ENCODE results near the gene CCDC85C. TPM values are rescaled to one million over a fixed set of nuclear protein-coding genes. Genes with fewer than 3 reads are reported as not detected.

CCDC85C gene
- total RNA-seq (10 to 100 TPM in 1 of 2 donors, 1 to 10 TPM in 1; 7.1 to 12.1 TPM), polyA plus RNA-seq (10 to 100 TPM in 1 of 2 donors, 1 to 10 TPM in 1; 4.0 to 23.9 TPM)

DNA sequence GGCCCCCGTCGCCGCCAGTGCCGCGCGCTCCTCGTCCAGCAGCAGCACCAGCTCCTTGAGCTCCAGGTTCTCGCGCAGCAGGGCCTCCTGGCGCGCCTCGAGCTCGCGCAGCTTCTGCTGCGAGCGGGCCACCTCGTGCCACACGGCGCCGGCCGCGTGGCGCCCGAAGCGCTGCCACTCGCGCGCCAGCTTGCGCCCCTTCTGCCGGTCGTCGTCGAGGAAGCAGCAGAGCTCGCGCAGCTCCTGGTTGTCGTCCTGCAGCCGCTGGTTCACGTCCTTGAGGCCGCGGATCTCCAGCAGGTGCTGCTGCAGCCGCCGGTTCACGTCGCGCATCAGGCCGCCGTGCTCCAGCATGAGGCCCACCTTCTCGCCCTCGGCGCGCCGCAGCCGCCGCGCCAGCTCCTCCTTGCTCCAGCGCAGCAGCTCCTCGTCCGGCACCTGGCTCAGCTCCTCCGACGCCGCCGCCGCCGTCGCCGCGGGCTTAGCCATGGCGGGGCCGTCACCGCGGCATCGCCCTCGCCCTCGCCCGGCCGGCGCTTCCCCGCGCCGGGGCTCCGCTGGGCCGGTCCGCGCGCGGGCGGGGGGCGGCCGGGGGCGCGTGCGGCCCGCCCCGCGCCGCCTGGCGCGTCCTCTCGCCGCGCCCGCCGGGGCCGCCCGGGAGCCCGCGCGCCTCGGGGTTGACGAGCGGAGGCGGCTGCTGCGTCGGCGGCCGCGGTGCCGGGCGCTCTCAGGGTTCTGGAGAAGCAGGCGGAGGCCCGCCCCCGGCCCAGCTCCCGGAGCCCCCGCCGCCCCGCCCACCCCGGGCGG is at the start of gene CCDC85C:
Gene CCDC85C, minus strand, starts transcription at position 737 of the 807 bp plus-strand sequence. Its CDS starts 248 bp downstream, at position 489.
- Histone ChIP-seq H3K9ac (ENCODE audit: low read depth in 1 of 2, low read length in 2 of 2) (peak within 1 kb of the TSS; percentile 76 to 98), H3K27ac (ENCODE audit: low read depth in 1 of 2, low read length in 2 of 2) (peak within 1 kb of the TSS; percentile 97 to 98), H3K36me3 (ENCODE audit: control insufficient read depth in 4 of 4, insufficient read depth in 3 of 4, low read depth in 1 of 4, low read length in 3 of 4) (no peaks in the 10 kb centered on the region), H3K27me3 (ENCODE audit: control insufficient read depth in 4 of 4, insufficient read depth in 4 of 4, low read length in 3 of 4) (no peaks in the 10 kb centered on the region), H3K9me3 (ENCODE audit: control insufficient read depth in 4 of 4, low read length in 3 of 4) (no peaks in the 10 kb centered on the region), H3K4me3 (ENCODE audit: low read depth in 1 of 3, low read length in 3 of 3) (peak within 1 kb of the TSS; percentile 61 to 87 (median 76)), H3K4me1 (ENCODE audit: control insufficient read depth in 4 of 4, insufficient read depth in 4 of 4, low read length in 3 of 4) (peaks cover 23 to 49% (median 31%) of the 10 kb centered on the region in 4 donors)
- TF ChIP-seq, protein P1, sequence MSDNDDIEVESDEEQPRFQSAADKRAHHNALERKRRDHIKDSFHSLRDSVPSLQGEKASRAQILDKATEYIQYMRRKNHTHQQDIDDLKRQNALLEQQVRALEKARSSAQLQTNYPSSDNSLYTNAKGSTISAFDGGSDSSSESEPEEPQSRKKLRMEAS (IDR thresholded peaks at IDR 0.05), result no peak
- TF ChIP-seq RXRA (IDR thresholded peaks at IDR 0.05) (no peak), GABPA (IDR thresholded peaks at IDR 0.05 in 1 of 2, conservative IDR thresholded peaks at IDR 0.05 in 1 of 2) (no peak), RAD21 (IDR thresholded peaks at IDR 0.05) (no peak), HNF4A (conservative IDR thresholded peaks at IDR 0.05) (no peak), EGR1 (IDR thresholded peaks at IDR 0.05; ENCODE audit: low read depth in 2 of 2) (no peak), FOXA1 (IDR thresholded peaks at IDR 0.05) (no peak), TAF1 (conservative IDR thresholded peaks at IDR 0.05) (no peak), FOXA2 (IDR thresholded peaks at IDR 0.05) (no peak), SP1 (IDR thresholded peaks at IDR 0.05) (no peak), HNF4G (IDR thresholded peaks at IDR 0.05) (no peak), NR2F2 (IDR thresholded peaks at IDR 0.05) (no peak), YY1 (IDR thresholded peaks at IDR 0.05) (no peak), JUND (IDR thresholded peaks at IDR 0.05) (no peak)
- TF ChIP-seq, protein P2, sequence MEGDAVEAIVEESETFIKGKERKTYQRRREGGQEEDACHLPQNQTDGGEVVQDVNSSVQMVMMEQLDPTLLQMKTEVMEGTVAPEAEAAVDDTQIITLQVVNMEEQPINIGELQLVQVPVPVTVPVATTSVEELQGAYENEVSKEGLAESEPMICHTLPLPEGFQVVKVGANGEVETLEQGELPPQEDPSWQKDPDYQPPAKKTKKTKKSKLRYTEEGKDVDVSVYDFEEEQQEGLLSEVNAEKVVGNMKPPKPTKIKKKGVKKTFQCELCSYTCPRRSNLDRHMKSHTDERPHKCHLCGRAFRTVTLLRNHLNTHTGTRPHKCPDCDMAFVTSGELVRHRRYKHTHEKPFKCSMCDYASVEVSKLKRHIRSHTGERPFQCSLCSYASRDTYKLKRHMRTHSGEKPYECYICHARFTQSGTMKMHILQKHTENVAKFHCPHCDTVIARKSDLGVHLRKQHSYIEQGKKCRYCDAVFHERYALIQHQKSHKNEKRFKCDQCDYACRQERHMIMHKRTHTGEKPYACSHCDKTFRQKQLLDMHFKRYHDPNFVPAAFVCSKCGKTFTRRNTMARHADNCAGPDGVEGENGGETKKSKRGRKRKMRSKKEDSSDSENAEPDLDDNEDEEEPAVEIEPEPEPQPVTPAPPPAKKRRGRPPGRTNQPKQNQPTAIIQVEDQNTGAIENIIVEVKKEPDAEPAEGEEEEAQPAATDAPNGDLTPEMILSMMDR (IDR thresholded peaks at IDR 0.05; ENCODE audit: low read depth, low read length, missing input control), result no peak
- TF ChIP-seq, protein P3, sequence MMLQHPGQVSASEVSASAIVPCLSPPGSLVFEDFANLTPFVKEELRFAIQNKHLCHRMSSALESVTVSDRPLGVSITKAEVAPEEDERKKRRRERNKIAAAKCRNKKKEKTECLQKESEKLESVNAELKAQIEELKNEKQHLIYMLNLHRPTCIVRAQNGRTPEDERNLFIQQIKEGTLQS (IDR thresholded peaks at IDR 0.05), result no peak
- TF ChIP-seq, protein P4, sequence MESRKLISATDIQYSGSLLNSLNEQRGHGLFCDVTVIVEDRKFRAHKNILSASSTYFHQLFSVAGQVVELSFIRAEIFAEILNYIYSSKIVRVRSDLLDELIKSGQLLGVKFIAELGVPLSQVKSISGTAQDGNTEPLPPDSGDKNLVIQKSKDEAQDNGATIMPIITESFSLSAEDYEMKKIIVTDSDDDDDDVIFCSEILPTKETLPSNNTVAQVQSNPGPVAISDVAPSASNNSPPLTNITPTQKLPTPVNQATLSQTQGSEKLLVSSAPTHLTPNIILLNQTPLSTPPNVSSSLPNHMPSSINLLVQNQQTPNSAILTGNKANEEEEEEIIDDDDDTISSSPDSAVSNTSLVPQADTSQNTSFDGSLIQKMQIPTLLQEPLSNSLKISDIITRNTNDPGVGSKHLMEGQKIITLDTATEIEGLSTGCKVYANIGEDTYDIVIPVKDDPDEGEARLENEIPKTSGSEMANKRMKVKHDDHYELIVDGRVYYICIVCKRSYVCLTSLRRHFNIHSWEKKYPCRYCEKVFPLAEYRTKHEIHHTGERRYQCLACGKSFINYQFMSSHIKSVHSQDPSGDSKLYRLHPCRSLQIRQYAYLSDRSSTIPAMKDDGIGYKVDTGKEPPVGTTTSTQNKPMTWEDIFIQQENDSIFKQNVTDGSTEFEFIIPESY (IDR thresholded peaks at IDR 0.05), result no peak
- TF ChIP-seq, protein P5, sequence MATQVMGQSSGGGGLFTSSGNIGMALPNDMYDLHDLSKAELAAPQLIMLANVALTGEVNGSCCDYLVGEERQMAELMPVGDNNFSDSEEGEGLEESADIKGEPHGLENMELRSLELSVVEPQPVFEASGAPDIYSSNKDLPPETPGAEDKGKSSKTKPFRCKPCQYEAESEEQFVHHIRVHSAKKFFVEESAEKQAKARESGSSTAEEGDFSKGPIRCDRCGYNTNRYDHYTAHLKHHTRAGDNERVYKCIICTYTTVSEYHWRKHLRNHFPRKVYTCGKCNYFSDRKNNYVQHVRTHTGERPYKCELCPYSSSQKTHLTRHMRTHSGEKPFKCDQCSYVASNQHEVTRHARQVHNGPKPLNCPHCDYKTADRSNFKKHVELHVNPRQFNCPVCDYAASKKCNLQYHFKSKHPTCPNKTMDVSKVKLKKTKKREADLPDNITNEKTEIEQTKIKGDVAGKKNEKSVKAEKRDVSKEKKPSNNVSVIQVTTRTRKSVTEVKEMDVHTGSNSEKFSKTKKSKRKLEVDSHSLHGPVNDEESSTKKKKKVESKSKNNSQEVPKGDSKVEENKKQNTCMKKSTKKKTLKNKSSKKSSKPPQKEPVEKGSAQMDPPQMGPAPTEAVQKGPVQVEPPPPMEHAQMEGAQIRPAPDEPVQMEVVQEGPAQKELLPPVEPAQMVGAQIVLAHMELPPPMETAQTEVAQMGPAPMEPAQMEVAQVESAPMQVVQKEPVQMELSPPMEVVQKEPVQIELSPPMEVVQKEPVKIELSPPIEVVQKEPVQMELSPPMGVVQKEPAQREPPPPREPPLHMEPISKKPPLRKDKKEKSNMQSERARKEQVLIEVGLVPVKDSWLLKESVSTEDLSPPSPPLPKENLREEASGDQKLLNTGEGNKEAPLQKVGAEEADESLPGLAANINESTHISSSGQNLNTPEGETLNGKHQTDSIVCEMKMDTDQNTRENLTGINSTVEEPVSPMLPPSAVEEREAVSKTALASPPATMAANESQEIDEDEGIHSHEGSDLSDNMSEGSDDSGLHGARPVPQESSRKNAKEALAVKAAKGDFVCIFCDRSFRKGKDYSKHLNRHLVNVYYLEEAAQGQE (IDR thresholded peaks at IDR 0.05), result no peak
- no peak for DNase-seq (ENCODE audit: low spot score)
- WGBS, result 4% methylated on average over 128 of the region's 128 CpGs

All from liver (tissue), 9 donors.